Left ventricle myocardium inferior (tissue), 1 donor: ENCODE measurements around the gene PHTF1. TPM values are rescaled to one million over a fixed set of nuclear protein-coding genes. Genes with fewer than 3 reads are reported as not detected.

Experiments used
- DNase-seq: peaks from one replicate; pipeline ENCODE4 v3.0.0-alpha.2; 2020
- H3K27ac ChIP-seq: fragments of 200-600 bp; replicated peaks from 2 replicates; pipeline ENCODE4 v1.8.0; 2021
- H3K27me3 ChIP-seq: fragments of 200-600 bp; 2 replicates; pipeline ENCODE4 v1.8.0; 2021; ENCODE audit warnings: low read depth
- H3K36me3 ChIP-seq: fragments of 200-600 bp; 2 replicates; pipeline ENCODE4 v1.8.0; 2021
- H3K4me1 ChIP-seq: fragments of 200-600 bp; 2 replicates; pipeline ENCODE4 v1.8.0; 2021
- H3K4me3 ChIP-seq: fragments of 200-600 bp; 2 replicates; pipeline ENCODE4 v1.8.0; 2021; ENCODE audit warnings: mild to moderate bottlenecking, moderate library complexity
- H3K9me3 ChIP-seq: fragments of 200-600 bp; replicated peaks from 2 replicates; pipeline ENCODE4 v1.8.0; 2021
- intact Hi-C: fragments of 100-400 bp; cut with micrococcal nuclease; formaldehyde crosslinking; loops from one replicate; pipeline ENCODE4 v1.11.0; 2022
- total RNA-seq: library from RNA; stranded (reverse); fragmentation: NEBNext Ultra II Directional; extraction: Animal tissue kit (Norgen Biotek cat#: 25700); gene quantifications from one replicate; pipeline ENCODE4 v1.2.1, GENCODE V29; 2021
- TF ChIP-seq, protein P1 (sequence below): fragments of 200-600 bp; IDR thresholded peaks from 2 replicates; pipeline ENCODE4 v1.8.0; 2021; ENCODE audit warnings: antibody characterized with exemption, mild to moderate bottlenecking, borderline replicate concordance
- donor health status: DM: no; HTN: yes; CAD: no; lungs with severe emphysema.

Gene PHTF1
- total RNA-seq, 1 donor from 2014 or later = 10.7 TPM

DNA sequence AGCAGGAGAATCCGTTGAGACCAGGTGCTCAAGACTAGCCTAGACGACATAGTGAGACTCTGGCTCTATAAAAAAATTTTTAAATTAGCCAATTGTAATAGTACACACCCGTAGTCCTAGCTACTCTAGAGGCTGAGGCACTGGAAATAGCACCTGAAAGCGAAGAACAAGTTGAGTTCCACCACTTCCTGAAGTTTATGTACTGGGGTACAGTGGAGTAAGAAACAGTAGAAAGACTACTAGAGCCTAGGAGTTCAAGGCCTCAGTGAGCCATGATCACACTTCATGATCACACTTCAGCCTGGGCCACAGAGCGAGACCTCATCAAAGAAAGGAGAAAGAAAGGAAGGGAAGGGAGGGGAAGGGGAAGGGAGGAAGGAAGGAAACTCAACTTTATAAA, 33.2 kb upstream of the PHTF1 start:
- intact Hi-C loops = no loop called here
- Histone ChIP-seq H3K4me3 (no peak overlapping the region), H3K36me3 (peaks cover 15% of the 10 kb centered on the region), H3K9me3 (no peaks in the 10 kb centered on the region), H3K27ac (no peak overlapping the region), H3K4me1 (peaks cover 47% of the 10 kb centered on the region), H3K27me3 (no peaks in the 10 kb centered on the region)
- DNase-seq = no peak
- TF ChIP-seq, protein P1, sequence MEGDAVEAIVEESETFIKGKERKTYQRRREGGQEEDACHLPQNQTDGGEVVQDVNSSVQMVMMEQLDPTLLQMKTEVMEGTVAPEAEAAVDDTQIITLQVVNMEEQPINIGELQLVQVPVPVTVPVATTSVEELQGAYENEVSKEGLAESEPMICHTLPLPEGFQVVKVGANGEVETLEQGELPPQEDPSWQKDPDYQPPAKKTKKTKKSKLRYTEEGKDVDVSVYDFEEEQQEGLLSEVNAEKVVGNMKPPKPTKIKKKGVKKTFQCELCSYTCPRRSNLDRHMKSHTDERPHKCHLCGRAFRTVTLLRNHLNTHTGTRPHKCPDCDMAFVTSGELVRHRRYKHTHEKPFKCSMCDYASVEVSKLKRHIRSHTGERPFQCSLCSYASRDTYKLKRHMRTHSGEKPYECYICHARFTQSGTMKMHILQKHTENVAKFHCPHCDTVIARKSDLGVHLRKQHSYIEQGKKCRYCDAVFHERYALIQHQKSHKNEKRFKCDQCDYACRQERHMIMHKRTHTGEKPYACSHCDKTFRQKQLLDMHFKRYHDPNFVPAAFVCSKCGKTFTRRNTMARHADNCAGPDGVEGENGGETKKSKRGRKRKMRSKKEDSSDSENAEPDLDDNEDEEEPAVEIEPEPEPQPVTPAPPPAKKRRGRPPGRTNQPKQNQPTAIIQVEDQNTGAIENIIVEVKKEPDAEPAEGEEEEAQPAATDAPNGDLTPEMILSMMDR = no peak

DNA sequence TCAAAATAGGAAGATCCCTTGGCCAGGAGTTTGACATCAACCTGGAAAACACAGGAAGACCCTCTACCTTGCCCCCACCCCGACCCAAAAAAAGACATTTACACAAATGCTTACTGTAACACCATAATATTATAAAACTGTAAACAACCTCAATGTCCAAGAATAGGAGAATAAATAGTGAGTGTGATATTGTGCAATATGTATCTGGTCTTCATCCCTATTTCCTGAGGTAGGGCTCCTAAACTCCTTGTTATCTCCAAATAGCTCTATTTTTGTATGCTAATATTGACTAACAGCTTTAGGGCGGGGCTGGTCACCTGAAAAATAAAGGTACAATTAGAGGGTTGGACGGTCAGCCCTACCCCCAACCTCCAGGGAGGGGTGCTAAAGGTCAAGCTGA, 29.5 kb upstream of the PHTF1 start:
- intact Hi-C loops = no loop called here
- H3K36me3 ChIP-seq = peaks cover 4% of the 10 kb centered on the region
- no peak for DNase-seq
- H3K9me3 ChIP-seq = no peaks in the 10 kb centered on the region
- peaks cover 58% of the 10 kb centered on the region for H3K4me1 ChIP-seq
- no peak overlapping the region for H3K4me3 ChIP-seq
- no peaks in the 10 kb centered on the region for H3K27me3 ChIP-seq
- TF ChIP-seq, protein P1 = no peak
- H3K27ac ChIP-seq = no peak overlapping the region

DNA sequence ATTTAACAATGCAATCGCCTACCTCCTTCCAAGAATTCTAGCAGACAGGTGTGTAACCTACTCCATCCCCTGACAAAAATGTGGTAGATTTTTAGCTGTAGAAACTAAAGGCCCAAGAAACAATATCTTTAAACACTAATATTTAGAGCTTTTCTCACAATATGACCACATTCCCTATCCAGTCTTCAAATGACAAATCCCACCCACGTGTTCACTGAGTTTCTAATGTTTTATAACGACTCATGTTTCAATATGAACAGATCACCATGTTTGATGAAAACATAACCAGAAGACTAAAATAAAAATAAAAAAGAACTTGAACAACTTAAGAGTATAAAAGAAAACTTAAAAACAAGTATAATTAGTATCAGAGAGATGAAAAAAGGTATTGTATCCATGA, 28.4 kb upstream of the PHTF1 start:
- no peaks in the 10 kb centered on the region for H3K9me3 ChIP-seq
- TF ChIP-seq, protein P1 = no peak
- peaks cover 58% of the 10 kb centered on the region for H3K4me1 ChIP-seq
- intact Hi-C loops = no loop called here
- peaks cover under 1% of the 10 kb centered on the region for H3K36me3 ChIP-seq
- no peak for DNase-seq
- no peaks in the 10 kb centered on the region for H3K27me3 ChIP-seq
- no peak overlapping the region for H3K27ac ChIP-seq
- no peak overlapping the region for H3K4me3 ChIP-seq

DNA sequence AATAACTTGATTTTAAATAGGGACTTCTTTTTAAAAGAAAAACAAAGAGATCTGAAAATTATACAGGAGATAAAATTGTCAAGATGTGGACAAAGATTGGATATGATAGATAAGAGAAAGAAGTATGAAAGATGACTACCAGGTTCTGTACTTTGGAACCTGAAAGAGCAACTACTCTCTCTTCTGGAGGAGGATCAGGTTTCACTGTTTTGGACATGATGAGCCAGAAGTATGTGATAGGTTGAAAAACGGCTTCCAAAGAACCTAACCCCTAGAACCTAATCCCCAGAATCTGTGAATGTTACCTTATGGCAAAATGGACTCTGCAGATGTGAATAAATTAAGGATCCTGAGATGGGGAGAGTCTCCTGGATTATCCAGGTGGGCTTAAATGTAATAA, 26.8 kb upstream of the PHTF1 start:
- Histone ChIP-seq H3K4me1 (peaks cover 68% of the 10 kb centered on the region), H3K27me3 (no peaks in the 10 kb centered on the region), H3K4me3 (no peak overlapping the region), H3K36me3 (no peaks in the 10 kb centered on the region), H3K9me3 (no peaks in the 10 kb centered on the region), H3K27ac (no peak overlapping the region)
- intact Hi-C loops = no loop called here
- TF ChIP-seq, protein P1 = no peak
- no peak for DNase-seq

DNA sequence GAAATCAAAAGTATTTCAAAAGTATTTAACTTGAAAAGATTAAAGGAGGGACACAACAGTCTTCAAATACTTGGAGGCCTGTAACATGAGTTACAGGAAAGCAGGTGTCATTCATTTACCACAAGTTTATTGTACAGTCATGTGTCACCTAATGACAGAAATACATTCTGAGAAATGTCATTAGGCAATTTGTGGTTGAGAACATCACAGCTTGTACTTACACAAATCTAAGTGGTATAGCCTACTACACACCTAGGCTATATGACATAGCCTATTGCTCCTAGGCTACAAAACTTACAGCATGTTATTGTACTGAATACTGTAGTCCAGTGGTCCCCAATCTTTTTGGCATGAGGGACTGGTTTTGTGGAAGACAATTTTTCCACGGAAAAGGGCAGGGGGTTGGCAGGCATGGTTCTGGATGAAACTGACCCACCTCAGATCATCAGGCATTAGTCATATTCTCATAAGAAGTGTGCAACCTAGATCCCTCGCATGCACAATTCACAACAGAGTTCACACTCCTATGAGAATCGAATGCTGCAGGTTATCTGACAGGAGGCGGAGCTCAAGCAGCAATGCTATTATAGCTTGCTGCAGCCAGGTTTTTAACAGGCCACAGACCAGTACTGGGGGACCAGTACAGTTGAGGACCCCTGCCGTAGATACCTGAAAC, 25.0 kb upstream of the PHTF1 start:
- no peaks in the 10 kb centered on the region for H3K9me3 ChIP-seq
- no peaks in the 10 kb centered on the region for H3K36me3 ChIP-seq
- peaks cover 74% of the 10 kb centered on the region for H3K4me1 ChIP-seq
- no peaks in the 10 kb centered on the region for H3K27me3 ChIP-seq
- H3K27ac ChIP-seq = peak overlapping the region; percentile 54
- no peak overlapping the region for H3K4me3 ChIP-seq
- DNase-seq = no peak
- TF ChIP-seq, protein P1 = no peak
- intact Hi-C loops = no loop called here
